Keratinocyte (primary cell): ENCODE results near the gene REEP6. TPM values are rescaled to one million over a fixed set of nuclear protein-coding genes. Genes with fewer than 3 reads are reported as not detected.

Experiments
- DNase-seq: peaks from one replicate; pipeline ENCODE4 v3.0.0-alpha.2; 2011; ENCODE audit warnings: low read depth, missing footprints, low spot score
- FAIRE-seq: peaks from 2 replicates; lab custom pipeline; 2011; peaks lifted over from hg19 to GRCh38; lab: Jason Lieb, UNC
- H2AFZ ChIP-seq: 2 replicates; pipeline ENCODE4 v1.6.0; 2012; ENCODE audit warnings: low read length, control low read depth, inconsistent platforms; ENCODE audit not compliant: control insufficient read depth
- H3K27ac ChIP-seq: 2 replicates; pipeline ENCODE4 v1.5.1; 2011; ENCODE audit warnings: low read length; ENCODE audit not compliant: control insufficient read depth, insufficient read depth
- H3K27me3 ChIP-seq: 3 replicates; pipeline ENCODE4 v1.6.0; 2011; ENCODE audit warnings: low read length; ENCODE audit not compliant: control insufficient read depth, insufficient read depth; ENCODE audit errors: extremely low read depth
- H3K36me3 ChIP-seq, 2 experiments: 2 replicates in 1 of 2; 3 replicates in 1 of 2; pipeline ENCODE4 v1.5.1; 2011; ENCODE audit warnings: low read length in 2 of 2, mild to moderate bottlenecking in 1 of 2; ENCODE audit not compliant: control insufficient read depth in 2 of 2, insufficient read depth in 2 of 2; ENCODE audit errors: extremely low read depth in 1 of 2
- H3K4me1 ChIP-seq: 3 replicates; pipeline ENCODE4 v1.5.1; 2011; ENCODE audit warnings: low read length; ENCODE audit not compliant: control insufficient read depth, insufficient read depth; ENCODE audit errors: extremely low read depth
- H3K4me2 ChIP-seq: 3 replicates; pipeline ENCODE4 v1.6.0; 2011; ENCODE audit warnings: low read depth, low read length; ENCODE audit not compliant: control insufficient read depth, insufficient read depth; ENCODE audit errors: extremely low read depth
- H3K4me3 ChIP-seq, 3 experiments: fragments of 200-600 bp in 1 of 3; sonication (generic) in 1 of 3; 2 replicates in 2 of 3; 3 replicates in 1 of 3; pipeline ENCODE4 v1.5.1; 2011 to 2016; ENCODE audit warnings: low read length in 3 of 3, mild to moderate bottlenecking in 3 of 3, control low read depth in 2 of 3, inconsistent platforms in 1 of 3, low read depth in 1 of 3, mixed read lengths in 1 of 3, mixed run types in 1 of 3, moderate library complexity in 1 of 3; ENCODE audit not compliant: control insufficient read depth in 2 of 3, insufficient read depth in 2 of 3; ENCODE audit errors: extremely low read depth in 1 of 3
- H3K79me2 ChIP-seq: 2 replicates; pipeline ENCODE4 v1.6.0; 2012; ENCODE audit warnings: low read length; ENCODE audit not compliant: control insufficient read depth, insufficient read depth
- H3K9ac ChIP-seq: 3 replicates; pipeline ENCODE4 v1.6.0; 2011; ENCODE audit warnings: low read length; ENCODE audit not compliant: control insufficient read depth, insufficient read depth; ENCODE audit errors: extremely low read depth
- H3K9me1 ChIP-seq: 3 replicates; pipeline ENCODE4 v1.6.0; 2011; ENCODE audit warnings: low read length; ENCODE audit not compliant: control insufficient read depth, insufficient read depth; ENCODE audit errors: extremely low read depth
- H3K9me3 ChIP-seq: 2 replicates; pipeline ENCODE4 v1.5.1; 2012; ENCODE audit warnings: low read depth, low read length; ENCODE audit not compliant: control insufficient read depth
- H4K20me1 ChIP-seq: 3 replicates; pipeline ENCODE4 v1.6.0; 2011; ENCODE audit warnings: low read length; ENCODE audit not compliant: control insufficient read depth, insufficient read depth; ENCODE audit errors: extremely low read depth
- EZH2 ChIP-seq: IDR thresholded peaks from one replicate; pipeline ENCODE4 v1.6.1; 2012; ENCODE audit warnings: inconsistent platforms, mild to moderate bottlenecking, low read length, moderate library complexity
- dilution Hi-C: fragments of 300-500 bp; cut with MboI; formaldehyde crosslinking; loops from one replicate; pipeline ENCODE4 v1.7.0; 2020; ENCODE audit warnings: low sequenced_read_pairs; ENCODE audit not compliant: extremely low pct_ligation_motif_present
- polyA plus RNA-seq, 5 experiments: library from polyadenylated mRNA; depleted of rRNA in 3 of 5; stranded (reverse) in 3 of 5; stranded (forward) in 1 of 5; unstranded in 1 of 5; fragments of >200 nt; gene quantifications; 1 replicate in 1 of 5; 2 replicates in 3 of 5; 3 replicates in 1 of 5; pipeline versions ENCODE4 v1.2.1 to v1.2.3, GENCODE V29; 2011 to 2012; ENCODE audit warnings: missing spikeins in 2 of 5, low read depth in 1 of 5, low replicate concordance in 1 of 5
- TF ChIP-seq, protein P1 (sequence below), 3 experiments: IDR thresholded peaks in 1 of 3; conservative IDR thresholded peaks in 1 of 3; optimal IDR thresholded peaks in 1 of 3; 2 replicates in 2 of 3; 3 replicates in 1 of 3; pipeline versions ENCODE3 to v1.5.1; 2011; ENCODE audit warnings: low read length in 3 of 3, mild to moderate bottlenecking in 3 of 3, moderate library complexity in 2 of 3, control low read depth in 1 of 3, inconsistent platforms in 1 of 3; ENCODE audit not compliant: insufficient read depth in 2 of 3; ENCODE audit errors: extremely low read depth in 1 of 3

Gene REEP6
- polyA plus RNA-seq, 1 donor (not counting 4 experiments of a cell fraction or from before 2014, with no cell fraction given) = 1.2 TPM

DNA sequence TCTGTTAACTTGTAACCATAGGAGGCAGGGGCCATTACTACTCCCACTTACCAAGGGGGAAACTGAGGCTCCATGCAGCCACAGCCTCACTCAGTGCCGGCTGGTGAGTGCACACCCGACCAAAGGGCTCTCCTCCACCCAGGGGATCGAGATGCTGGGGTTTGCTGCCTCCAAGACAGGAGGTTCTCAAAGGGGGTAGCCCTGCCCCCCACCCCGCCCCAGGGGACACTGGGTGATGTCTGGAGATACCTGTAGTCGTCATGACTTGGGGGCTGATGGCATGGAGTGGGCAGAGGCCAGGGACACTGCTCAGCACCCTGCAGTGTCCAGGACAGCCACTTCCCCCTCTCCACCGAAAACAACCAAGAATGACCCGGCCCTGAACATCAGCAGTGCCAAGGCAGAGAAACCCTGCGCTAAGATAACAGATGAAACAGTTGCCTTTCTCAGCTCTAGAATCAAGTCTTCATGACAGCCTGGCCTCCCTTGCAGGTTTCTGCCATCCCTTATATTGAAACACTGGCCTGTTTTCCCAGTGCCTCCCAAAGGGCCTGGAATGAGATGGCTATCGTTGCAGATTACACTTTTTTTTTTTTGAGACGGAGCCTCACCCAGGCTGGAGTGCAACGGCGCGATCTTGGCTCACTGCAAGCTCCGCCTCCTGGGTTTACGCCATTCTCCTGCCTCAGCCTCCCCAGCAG, 3.3 kb downstream of the REEP6 start:
- dilution Hi-C loops = no loop called here
- no peak for DNase-seq
- no peak for TF ChIP-seq EZH2
- TF ChIP-seq, protein P1, sequence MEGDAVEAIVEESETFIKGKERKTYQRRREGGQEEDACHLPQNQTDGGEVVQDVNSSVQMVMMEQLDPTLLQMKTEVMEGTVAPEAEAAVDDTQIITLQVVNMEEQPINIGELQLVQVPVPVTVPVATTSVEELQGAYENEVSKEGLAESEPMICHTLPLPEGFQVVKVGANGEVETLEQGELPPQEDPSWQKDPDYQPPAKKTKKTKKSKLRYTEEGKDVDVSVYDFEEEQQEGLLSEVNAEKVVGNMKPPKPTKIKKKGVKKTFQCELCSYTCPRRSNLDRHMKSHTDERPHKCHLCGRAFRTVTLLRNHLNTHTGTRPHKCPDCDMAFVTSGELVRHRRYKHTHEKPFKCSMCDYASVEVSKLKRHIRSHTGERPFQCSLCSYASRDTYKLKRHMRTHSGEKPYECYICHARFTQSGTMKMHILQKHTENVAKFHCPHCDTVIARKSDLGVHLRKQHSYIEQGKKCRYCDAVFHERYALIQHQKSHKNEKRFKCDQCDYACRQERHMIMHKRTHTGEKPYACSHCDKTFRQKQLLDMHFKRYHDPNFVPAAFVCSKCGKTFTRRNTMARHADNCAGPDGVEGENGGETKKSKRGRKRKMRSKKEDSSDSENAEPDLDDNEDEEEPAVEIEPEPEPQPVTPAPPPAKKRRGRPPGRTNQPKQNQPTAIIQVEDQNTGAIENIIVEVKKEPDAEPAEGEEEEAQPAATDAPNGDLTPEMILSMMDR (optimal IDR thresholded peaks at IDR 0.05 in 1 of 3, IDR thresholded peaks at IDR 0.05 in 1 of 3, conservative IDR thresholded peaks at IDR 0.05 in 1 of 3; ENCODE audit: extremely low read depth in 1 of 3, insufficient read depth in 2 of 3, low read length in 3 of 3) = no peak
- no peak overlapping the region for H3K4me2 ChIP-seq
- peaks cover 16% of the 10 kb centered on the region for H3K4me1 ChIP-seq
- H3K9me3 ChIP-seq = no peaks in the 10 kb centered on the region
- H3K9me1 ChIP-seq = no peaks in the 10 kb centered on the region
- H3K4me3 ChIP-seq = no peak overlapping the region
- H3K27ac ChIP-seq = no peak overlapping the region
- no peak overlapping the region for H3K9ac ChIP-seq
- H4K20me1 ChIP-seq = no peaks in the 10 kb centered on the region
- no peaks in the 10 kb centered on the region for H3K27me3 ChIP-seq
- FAIRE-seq = no peak
- H2AFZ ChIP-seq = no peak overlapping the region
- H3K79me2 ChIP-seq = no peaks in the 10 kb centered on the region
- H3K36me3 ChIP-seq = no peaks in the 10 kb centered on the region

DNA sequence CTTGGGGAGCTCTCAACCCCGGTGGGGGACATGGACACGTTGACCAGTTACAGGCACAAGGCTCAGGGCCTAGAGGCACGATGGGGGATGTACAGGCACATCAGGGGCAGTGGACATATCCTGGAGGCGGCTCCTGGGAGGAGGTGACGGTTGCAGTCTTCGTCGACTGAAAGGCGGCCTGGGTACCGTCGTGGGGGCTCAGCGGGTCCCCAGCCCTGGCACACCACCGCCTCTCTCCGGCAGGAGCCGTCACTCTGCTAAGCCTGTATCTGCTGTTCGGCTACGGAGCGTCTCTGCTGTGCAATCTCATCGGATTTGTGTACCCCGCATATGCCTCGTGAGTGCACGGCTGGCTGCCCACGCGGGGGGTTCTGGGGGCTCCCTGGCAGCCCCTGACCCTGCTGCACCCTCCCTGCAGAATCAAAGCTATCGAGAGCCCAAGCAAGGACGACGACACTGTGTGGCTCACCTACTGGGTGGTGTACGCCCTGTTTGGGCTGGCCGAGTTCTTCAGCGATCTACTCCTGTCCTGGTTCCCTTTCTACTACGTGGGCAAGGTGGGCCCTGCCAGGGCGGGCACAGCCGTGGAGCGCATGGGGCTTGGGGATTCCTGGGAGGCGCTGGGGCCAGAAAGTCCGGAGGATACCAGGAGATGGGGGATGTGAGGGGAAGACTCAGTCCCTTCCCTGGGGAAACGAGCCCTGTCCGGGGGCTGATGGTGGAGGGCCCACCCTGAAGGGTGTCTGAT, 4.2 kb downstream of the REEP6 start:
- Histone ChIP-seq H3K36me3 (no peaks in the 10 kb centered on the region), H3K9me1 (no peaks in the 10 kb centered on the region), H3K9ac (no peak overlapping the region), H3K27ac (no peak overlapping the region), H3K4me1 (peaks cover 16% of the 10 kb centered on the region), H4K20me1 (no peaks in the 10 kb centered on the region), H3K79me2 (no peaks in the 10 kb centered on the region), H2AFZ (no peak overlapping the region), H3K27me3 (no peaks in the 10 kb centered on the region), H3K4me2 (no peak overlapping the region), H3K4me3 (no peak overlapping the region), H3K9me3 (no peaks in the 10 kb centered on the region)
- FAIRE-seq (no peak), DNase-seq (no peak)
- dilution Hi-C loops = no loop called here
- TF ChIP-seq, protein P1 (optimal IDR thresholded peaks at IDR 0.05 in 1 of 3, IDR thresholded peaks at IDR 0.05 in 1 of 3, conservative IDR thresholded peaks at IDR 0.05 in 1 of 3; ENCODE audit: extremely low read depth in 1 of 3, insufficient read depth in 2 of 3, low read length in 3 of 3) = no peak
- no peak for TF ChIP-seq EZH2
